Right atrium auricular region (tissue), 2 donors: ENCODE data around the gene CCDC149. TPM values are rescaled to one million over a fixed set of nuclear protein-coding genes. Genes with fewer than 3 reads are reported as not detected.
"Not testable (repeated sequence)": the region's sequence is repeated elsewhere in the genome, so short reads cannot be mapped to it uniquely, and the experiment has no call there.

Experiments
- DNase-seq: peaks from one replicate; pipeline ENCODE4 v3.0.0-alpha.2; 2019; ENCODE audit warnings: low spot score
- H3K27ac ChIP-seq, 2 donors: fragments of 200-600 bp; sonication (generic); 1 replicate in 1 of 2; 2 replicates in 1 of 2; pipeline ENCODE4 v1.5.1; 2016 to 2019
- H3K27me3 ChIP-seq, 2 donors: fragments of 200-600 bp; sonication (generic); one replicate each; pipeline versions ENCODE4 v1.5.1 to v1.6.0; 2017 to 2019
- H3K36me3 ChIP-seq: fragments of 200-600 bp; sonication (generic); one replicate; pipeline ENCODE4 v1.5.1; 2016
- H3K4me1 ChIP-seq, 2 donors: fragments of 200-600 bp; sonication (generic); one replicate each; pipeline versions ENCODE4 v1.5.1 to v1.6.0; 2017 to 2019
- H3K4me3 ChIP-seq, 2 donors: fragments of 200-600 bp; sonication (generic); 1 replicate in 1 of 2; 2 replicates in 1 of 2; pipeline ENCODE4 v1.5.1; 2017 to 2019; ENCODE audit warnings: mild to moderate bottlenecking in 1 of 2, moderate library complexity in 1 of 2
- H3K9me3 ChIP-seq, 2 donors: fragments of 200-600 bp; sonication (generic); one replicate each; pipeline ENCODE4 v1.5.1; 2019
- CTCF ChIP-seq, 2 donors: fragments of 200-600 bp; sonication (generic); IDR thresholded peaks; one replicate each; pipeline ENCODE4 v1.5.1; 2019; ENCODE audit warnings: antibody characterized with exemption in 2 of 2
- total RNA-seq, 2 donors: library from RNA; depleted of rRNA; stranded (reverse); fragments of >200 nt; gene quantifications; one replicate each; pipeline ENCODE4 v1.1.0, GENCODE V29; 2016

Gene CCDC149
- total RNA-seq, 2 donors from 2014 or later = 6.7 to 7.0 TPM

- TF ChIP-seq CTCF (IDR thresholded peaks at IDR 0.05) = no peak
- H3K9me3 ChIP-seq = peaks cover 0 to 5% of the 10 kb centered on the region in 2 donors
- no peak overlapping the region for H3K27ac ChIP-seq
- H3K4me1 ChIP-seq = peaks cover 0 to under 1% of the 10 kb centered on the region in 2 donors
- H3K4me3 ChIP-seq = no peak overlapping the region
- H3K27me3 ChIP-seq = no peaks in the 10 kb centered on the region
- DNase-seq = no peak
- H3K36me3 ChIP-seq = no peaks in the 10 kb centered on the region
Measured at GRCh38 chr4:24917076-24917856, 4.4 kb upstream of the CCDC149 start.

- peaks cover 0 to 5% of the 10 kb centered on the region in 2 donors for H3K9me3 ChIP-seq
- no peaks in the 10 kb centered on the region for H3K36me3 ChIP-seq
- H3K27ac ChIP-seq = no peak overlapping the region
- H3K27me3 ChIP-seq = no peaks in the 10 kb centered on the region
- TF ChIP-seq CTCF (IDR thresholded peaks at IDR 0.05) = peak in 1 of 2 donors; percentile 40
- H3K4me3 ChIP-seq = no peak overlapping the region
- no peak for DNase-seq
- H3K4me1 ChIP-seq = peaks cover 0 to 10% of the 10 kb centered on the region in 2 donors
Measured at GRCh38 chr4:24915121-24915922, 2.5 kb upstream of the CCDC149 start.

- no peaks in the 10 kb centered on the region for H3K9me3 ChIP-seq
- H3K4me1 ChIP-seq = peaks cover 0 to 10% of the 10 kb centered on the region in 2 donors
- H3K27me3 ChIP-seq = no peaks in the 10 kb centered on the region
- no peak for TF ChIP-seq CTCF (IDR thresholded peaks at IDR 0.05)
- H3K27ac ChIP-seq = no peak overlapping the region
- no peak for DNase-seq
- H3K36me3 ChIP-seq = peaks cover 8% of the 10 kb centered on the region
- no peak overlapping the region for H3K4me3 ChIP-seq
Measured at GRCh38 chr4:24914460-24914859, 1.6 kb upstream of the CCDC149 start.

- H3K27ac ChIP-seq = peak overlapping the region; percentile 74 to 93
- TF ChIP-seq CTCF (IDR thresholded peaks at IDR 0.05) = no peak
- H3K4me1 ChIP-seq = peaks cover 0 to 10% of the 10 kb centered on the region in 2 donors
- H3K4me3 ChIP-seq = peak overlapping the region; percentile 56 to 71
- H3K9me3 ChIP-seq = no peaks in the 10 kb centered on the region
- H3K36me3 ChIP-seq = peaks cover 14% of the 10 kb centered on the region
- DNase-seq = no peak
- no peaks in the 10 kb centered on the region for H3K27me3 ChIP-seq
Measured at GRCh38 chr4:24913119-24913485, 260 bp upstream of the CCDC149 start.

GRCh38 chr4:24910499-24910898 lies 2.3 kb downstream of the CCDC149 start:
- Histone ChIP-seq H3K4me3 (no peak overlapping the region), H3K9me3 (no peaks in the 10 kb centered on the region), H3K4me1 (peaks cover 0 to 10% of the 10 kb centered on the region in 2 donors), H3K27ac (no peak overlapping the region), H3K36me3 (peaks cover 14% of the 10 kb centered on the region), H3K27me3 (no peaks in the 10 kb centered on the region)
- no peak for TF ChIP-seq CTCF (IDR thresholded peaks at IDR 0.05)
- no peak for DNase-seq

- Histone ChIP-seq H3K4me1 (peaks cover 0 to 10% of the 10 kb centered on the region in 2 donors), H3K36me3 (peaks cover 14% of the 10 kb centered on the region)
- H3K9me3 ChIP-seq, DNase-seq, H3K27ac ChIP-seq, H3K4me3 ChIP-seq, H3K27me3 ChIP-seq: not testable (repeated sequence)
Measured at GRCh38 chr4:24909606-24910005, 3.2 kb downstream of the CCDC149 start.
